ENCODE measurements around the gene UCK2. TPM values are rescaled to one million over a fixed set of nuclear protein-coding genes. Genes with fewer than 3 reads are reported as not detected.
A peak's percentile ranks its signal among the peaks of the same experiment; 100 is the strongest.

The UCK2 gene
- total RNA-seq, 4 donors from 2014 or later: 20.9 to 30.4 (median 29.2) TPM

DNA sequence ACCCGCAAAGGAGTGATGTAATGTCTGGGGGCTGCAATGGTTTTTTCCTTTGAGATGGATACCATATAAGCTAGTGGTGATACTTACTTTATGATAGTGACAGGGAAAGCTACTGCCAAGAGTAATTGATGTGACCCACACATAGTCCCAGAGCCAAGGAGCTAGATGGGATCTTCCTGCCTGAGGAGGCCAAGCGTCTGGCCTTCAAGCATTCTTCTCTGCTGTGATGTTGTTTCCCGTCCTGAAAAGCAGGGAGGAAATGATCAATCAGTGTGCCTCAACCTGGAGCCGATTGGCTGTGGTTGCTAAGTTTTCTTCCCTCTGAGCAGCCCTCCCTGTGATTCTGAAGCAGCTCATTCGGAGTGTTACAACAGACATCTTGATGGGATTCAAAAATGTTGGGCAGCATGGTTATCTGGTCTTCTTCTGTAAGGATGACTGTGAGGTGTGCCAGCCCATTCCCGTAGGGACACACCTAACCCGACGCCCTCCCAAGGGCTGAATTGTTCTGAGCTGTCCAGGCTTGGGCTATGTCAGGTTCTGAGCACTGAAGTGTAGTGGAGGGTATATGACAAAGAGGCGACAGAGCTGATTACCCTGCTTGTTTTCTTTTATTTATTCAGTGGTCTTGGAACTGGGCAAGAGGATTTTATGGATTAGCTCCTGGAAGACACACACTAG, 56.7 kb downstream of the UCK2 start:
- no peaks in the 10 kb centered on the region for H3K9me3 ChIP-seq
- TF ChIP-seq EP300 (IDR thresholded peaks at IDR 0.05): no peak
- TF ChIP-seq POLR2AphosphoS5 (IDR thresholded peaks at IDR 0.05): no peak
- TF ChIP-seq POLR2A (IDR thresholded peaks at IDR 0.05): no peak
- TF ChIP-seq, protein P1, sequence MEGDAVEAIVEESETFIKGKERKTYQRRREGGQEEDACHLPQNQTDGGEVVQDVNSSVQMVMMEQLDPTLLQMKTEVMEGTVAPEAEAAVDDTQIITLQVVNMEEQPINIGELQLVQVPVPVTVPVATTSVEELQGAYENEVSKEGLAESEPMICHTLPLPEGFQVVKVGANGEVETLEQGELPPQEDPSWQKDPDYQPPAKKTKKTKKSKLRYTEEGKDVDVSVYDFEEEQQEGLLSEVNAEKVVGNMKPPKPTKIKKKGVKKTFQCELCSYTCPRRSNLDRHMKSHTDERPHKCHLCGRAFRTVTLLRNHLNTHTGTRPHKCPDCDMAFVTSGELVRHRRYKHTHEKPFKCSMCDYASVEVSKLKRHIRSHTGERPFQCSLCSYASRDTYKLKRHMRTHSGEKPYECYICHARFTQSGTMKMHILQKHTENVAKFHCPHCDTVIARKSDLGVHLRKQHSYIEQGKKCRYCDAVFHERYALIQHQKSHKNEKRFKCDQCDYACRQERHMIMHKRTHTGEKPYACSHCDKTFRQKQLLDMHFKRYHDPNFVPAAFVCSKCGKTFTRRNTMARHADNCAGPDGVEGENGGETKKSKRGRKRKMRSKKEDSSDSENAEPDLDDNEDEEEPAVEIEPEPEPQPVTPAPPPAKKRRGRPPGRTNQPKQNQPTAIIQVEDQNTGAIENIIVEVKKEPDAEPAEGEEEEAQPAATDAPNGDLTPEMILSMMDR (IDR thresholded peaks at IDR 0.05): no peak
- WGBS, 2 donors (ENCODE audit: low coverage in 1 of 2): 76 to 100% methylated on average over 1 to 7 of the region's 9 CpGs
- H3K4me1 ChIP-seq: peaks cover 0 to 10% (median 3%) of the 10 kb centered on the region in 3 donors
- no peak for ATAC-seq
- peak overlapping the region in 1 of 4 donors; percentile 27 for H3K27ac ChIP-seq
- no peak overlapping the region for H3K4me3 ChIP-seq
- no peaks in the 10 kb centered on the region for H3K27me3 ChIP-seq
- no peaks in the 10 kb centered on the region for H3K36me3 ChIP-seq

DNA sequence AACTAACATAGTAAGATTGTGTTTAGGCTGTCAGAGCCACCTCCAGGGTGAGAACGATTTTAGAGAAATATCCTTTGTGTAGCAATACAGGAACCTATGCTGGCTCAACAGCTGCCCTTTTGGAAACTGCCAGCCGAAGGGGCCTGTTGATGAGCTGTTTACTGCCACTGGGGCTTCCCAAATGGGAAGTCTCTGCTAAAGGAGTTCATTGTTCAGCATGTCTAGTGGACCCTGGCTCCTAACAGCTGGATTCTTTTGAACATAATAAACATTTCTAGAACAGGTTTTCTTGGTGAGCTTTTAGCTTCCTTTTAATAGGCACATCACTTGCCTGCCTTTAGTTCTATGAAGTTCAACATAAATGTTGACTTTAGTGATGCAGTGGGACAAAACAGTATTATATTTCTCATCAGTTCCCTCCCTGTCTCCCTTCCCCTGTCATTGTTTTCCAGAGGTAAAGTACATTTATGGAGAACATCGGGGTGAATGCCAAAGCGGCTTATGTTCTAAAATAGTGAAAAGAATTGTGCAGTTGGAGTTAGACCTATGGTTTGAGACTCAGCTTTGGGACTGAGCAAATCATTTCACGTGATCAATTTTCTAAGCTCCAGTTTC, 57.4 kb downstream of the UCK2 start:
- WGBS, 2 donors (ENCODE audit: low coverage in 1 of 2): 35 to 38% methylated on average over 5 of the region's 5 CpGs
- no peaks in the 10 kb centered on the region for H3K36me3 ChIP-seq
- TF ChIP-seq, protein P1 (IDR thresholded peaks at IDR 0.05): no peak
- TF ChIP-seq POLR2AphosphoS5 (IDR thresholded peaks at IDR 0.05): no peak
- TF ChIP-seq POLR2A (IDR thresholded peaks at IDR 0.05): no peak
- no peak for TF ChIP-seq EP300 (IDR thresholded peaks at IDR 0.05)
- no peak for ATAC-seq
- no peak overlapping the region for H3K4me3 ChIP-seq
- H3K27ac ChIP-seq: peak overlapping the region in 1 of 4 donors; percentile 27
- H3K9me3 ChIP-seq: no peaks in the 10 kb centered on the region
- no peaks in the 10 kb centered on the region for H3K27me3 ChIP-seq
- H3K4me1 ChIP-seq: peaks cover 0 to 10% (median 3%) of the 10 kb centered on the region in 3 donors

DNA sequence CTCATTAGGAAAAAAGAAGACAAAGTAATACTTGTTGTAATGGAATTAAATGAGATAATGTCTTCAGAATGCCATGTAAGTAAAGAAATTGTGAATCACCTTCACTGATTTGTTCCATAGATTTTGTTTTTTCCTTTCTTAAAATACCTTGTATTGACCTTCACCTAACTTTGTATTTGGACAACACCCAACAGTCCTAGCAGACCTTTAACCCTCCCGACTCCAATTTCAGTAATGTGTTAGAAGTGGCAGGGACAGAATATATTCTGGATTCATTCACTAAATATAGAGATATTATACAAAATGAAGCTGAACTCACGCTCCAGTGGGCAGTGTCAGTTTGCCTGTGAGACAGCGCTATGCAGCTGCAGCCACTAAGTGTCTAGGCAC, 57.9 kb downstream of the UCK2 start:
- WGBS, 2 donors (ENCODE audit: low coverage in 1 of 2): 88 to 91% methylated on average over 3 of the region's 3 CpGs
- peaks cover 0 to 10% (median 3%) of the 10 kb centered on the region in 3 donors for H3K4me1 ChIP-seq
- no peak overlapping the region for H3K27ac ChIP-seq
- ATAC-seq: no peak
- H3K36me3 ChIP-seq: no peaks in the 10 kb centered on the region
- TF ChIP-seq, protein P1 (IDR thresholded peaks at IDR 0.05): no peak
- TF ChIP-seq POLR2AphosphoS5 (IDR thresholded peaks at IDR 0.05) (no peak), POLR2A (IDR thresholded peaks at IDR 0.05) (no peak), EP300 (IDR thresholded peaks at IDR 0.05) (no peak)
- H3K4me3 ChIP-seq: no peak overlapping the region
- no peaks in the 10 kb centered on the region for H3K27me3 ChIP-seq
- H3K9me3 ChIP-seq: no peaks in the 10 kb centered on the region

DNA sequence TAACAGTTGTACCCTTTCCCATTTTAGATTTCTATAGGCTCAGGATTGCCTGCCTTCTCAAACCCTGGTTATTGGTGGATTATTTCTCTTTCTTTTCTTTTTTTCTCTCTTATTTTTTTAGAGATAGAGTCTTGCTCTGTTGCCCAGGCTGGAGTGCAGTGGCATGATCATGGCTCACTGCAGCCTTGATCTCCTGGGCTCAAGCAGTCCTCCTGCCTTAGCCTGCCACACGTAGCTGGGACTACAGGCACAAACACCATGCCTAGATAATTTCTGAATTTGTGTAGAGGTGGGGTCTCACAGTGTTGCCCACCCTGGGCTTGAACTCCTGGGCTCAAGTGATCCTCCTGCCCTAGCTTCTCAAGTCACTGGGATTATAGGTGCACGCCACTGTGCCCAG, 58.8 kb downstream of the UCK2 start:
- H3K4me3 ChIP-seq: no peak overlapping the region
- 86 to 100% methylated on average over 1 of the region's 2 CpGs for WGBS, 2 donors (ENCODE audit: low coverage in 1 of 2)

DNA sequence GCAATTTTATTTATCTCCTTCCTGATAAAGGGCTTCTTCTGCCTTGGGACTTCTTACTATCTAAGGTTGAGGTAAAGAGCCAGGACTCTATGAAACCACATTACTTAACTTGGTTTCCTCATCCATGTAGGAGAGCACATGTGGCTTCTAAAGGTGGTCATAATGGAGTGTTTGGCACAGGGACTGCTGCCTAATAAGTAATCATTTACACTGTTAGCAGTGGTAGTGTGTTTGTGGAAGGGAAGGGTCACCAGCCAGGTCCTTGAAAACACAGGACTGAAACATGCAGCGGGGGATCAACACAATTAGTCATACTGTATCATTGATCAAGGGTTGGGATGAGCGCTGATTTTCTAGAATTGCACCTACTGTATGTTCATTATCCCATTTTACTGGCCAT, 59.6 kb downstream of the UCK2 start:
- H3K4me1 ChIP-seq: peaks cover 0 to 10% (median 3%) of the 10 kb centered on the region in 3 donors
- WGBS, 2 donors (ENCODE audit: low coverage in 1 of 2): 93 to 100% methylated on average over 2 of the region's 2 CpGs
- H3K4me3 ChIP-seq: no peak overlapping the region
- no peaks in the 10 kb centered on the region for H3K27me3 ChIP-seq
- H3K9me3 ChIP-seq: no peaks in the 10 kb centered on the region
- ATAC-seq: no peak
- TF ChIP-seq POLR2AphosphoS5 (IDR thresholded peaks at IDR 0.05): no peak
- no peak for TF ChIP-seq EP300 (IDR thresholded peaks at IDR 0.05)
- TF ChIP-seq, protein P1 (IDR thresholded peaks at IDR 0.05): no peak
- no peak for TF ChIP-seq POLR2A (IDR thresholded peaks at IDR 0.05)
- H3K27ac ChIP-seq: no peak overlapping the region
- peaks cover 0 to 10% of the 10 kb centered on the region in 2 donors for H3K36me3 ChIP-seq

More for the DNA sequence above, 58.8 kb downstream of the UCK2 start:
- no peak overlapping the region for H3K27ac ChIP-seq
- H3K4me1 ChIP-seq: peaks cover 0 to 10% (median 3%) of the 10 kb centered on the region in 3 donors
- ATAC-seq: no peak
- peaks cover 0 to 2% of the 10 kb centered on the region in 2 donors for H3K36me3 ChIP-seq
- no peaks in the 10 kb centered on the region for H3K27me3 ChIP-seq
- H3K9me3 ChIP-seq: no peaks in the 10 kb centered on the region
- TF ChIP-seq EP300 (IDR thresholded peaks at IDR 0.05): no peak
